T-helper 2 cell treated with Interferon-gamma antibody and Interleukin-4, amounts not matched to agents 100 ng/mL and 5 ng/mL, for 36 hours (primary cell): ENCODE results near the gene PTK6. TPM values are rescaled to one million over a fixed set of nuclear protein-coding genes. Genes with fewer than 3 reads are reported as not detected.
"Not testable (repeated sequence)": the region's sequence is repeated elsewhere in the genome, so short reads cannot be mapped to it uniquely, and the experiment has no call there.

Source experiments
- intact Hi-C: fragments of 100-400 bp; cut with micrococcal nuclease; formaldehyde crosslinking; loops from one replicate; pipeline ENCODE4 v1.15.1; 2023
- total RNA-seq: library from RNA; stranded (reverse); gene quantifications from 2 replicates; pipeline ENCODE4 v1.2.3, GENCODE V29; 2022

PTK6 gene
- total RNA-seq, 1 donor from 2014 or later: 1.2 TPM

DNA sequence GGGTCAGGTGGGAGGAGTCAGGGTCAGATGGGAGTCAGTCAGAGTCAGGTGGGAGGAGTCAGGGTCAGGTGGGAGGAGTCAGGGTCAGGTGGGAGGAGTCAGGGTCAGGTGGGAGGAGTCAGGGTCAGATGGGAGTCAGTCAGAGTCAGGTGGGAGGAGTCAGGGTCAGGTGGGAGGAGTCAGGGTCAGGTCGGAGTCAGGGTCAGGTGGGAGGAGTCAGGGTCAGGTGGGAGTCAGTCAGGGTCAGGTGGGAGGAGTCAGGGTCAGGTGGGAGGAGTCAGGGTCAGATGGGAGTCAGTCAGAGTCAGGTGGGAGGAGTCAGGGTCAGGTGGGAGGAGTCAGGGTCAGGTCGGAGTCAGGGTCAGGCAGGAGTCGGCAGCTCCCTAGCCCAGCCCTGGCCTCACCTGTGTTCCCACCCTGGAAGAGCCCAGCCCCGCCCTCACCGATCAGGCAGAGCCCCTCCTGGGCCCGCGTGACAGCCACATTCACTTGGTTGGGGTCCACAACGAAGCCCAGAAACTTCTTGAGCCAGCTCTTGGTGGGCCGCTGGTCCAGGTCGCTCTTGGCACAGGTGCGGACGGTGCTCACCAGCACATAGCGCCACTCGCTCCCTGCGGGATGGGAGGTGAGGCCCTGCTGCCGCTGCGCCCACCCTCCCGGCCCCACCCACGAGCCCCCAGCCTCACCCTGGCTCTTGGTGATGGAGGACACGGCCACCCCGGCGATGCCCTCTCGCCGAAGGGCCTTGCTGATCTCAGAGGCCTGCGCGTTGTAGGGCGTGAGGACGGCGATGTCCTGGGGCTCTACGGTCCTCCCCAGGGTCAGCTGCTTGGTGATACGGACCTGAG is 22.5 kb upstream of the PTK6 start:
- intact Hi-C loops: not testable (repeated sequence)

DNA sequence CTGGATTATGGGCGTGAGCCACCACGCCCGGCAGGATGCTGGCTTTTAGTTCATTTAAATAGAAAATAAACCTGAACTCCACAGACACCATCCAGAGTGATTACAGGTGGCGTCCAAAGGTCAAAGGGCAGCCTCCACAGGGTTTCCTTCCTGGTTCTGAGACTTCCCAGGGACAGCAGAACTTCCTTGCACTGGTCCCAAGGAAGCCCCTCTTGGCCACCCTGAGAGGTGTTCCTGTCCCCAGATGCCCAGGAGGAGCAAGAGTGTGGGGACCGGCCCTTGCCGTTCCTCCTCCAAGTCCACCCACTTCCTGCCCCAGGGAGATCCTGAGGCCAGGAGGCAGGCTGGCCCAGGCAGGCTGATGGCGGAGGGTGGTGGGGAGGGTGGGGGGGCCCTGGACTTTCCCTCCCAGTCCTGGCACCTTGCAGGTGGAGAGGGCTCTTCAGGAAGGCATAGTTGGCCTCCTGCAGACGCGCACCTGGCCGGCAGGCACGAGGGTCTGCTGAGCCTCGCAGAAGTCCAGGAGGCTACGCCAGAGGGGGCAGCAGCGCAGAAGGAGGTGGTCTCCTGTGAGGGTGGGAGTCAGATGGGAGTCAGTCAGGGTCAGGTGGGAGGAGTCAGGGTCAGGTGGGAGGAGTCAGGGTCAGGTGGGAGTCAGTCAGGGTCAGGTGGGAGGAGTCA is 21.8 kb upstream of the PTK6 start:
- intact Hi-C loops: no loop called here

DNA sequence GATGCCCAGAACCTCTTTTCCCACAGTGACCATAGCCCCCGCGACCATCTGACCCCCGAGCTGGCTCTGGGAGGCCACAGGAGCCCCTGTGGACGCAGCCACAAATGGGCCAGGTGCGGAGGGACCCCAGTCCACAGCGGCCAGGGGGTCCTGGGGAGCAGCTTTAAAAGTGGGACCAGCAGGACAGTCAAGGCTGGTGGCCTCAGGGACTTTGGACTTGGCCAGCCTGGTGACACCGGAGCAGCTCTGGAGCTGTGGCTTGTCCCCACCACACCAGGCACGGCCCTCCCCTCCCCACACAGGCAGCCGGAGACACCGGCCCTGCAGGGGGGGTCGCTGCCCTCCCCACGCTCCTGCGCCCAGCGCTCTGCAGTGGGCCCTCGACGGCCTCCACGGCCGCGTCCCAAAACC is 20.3 kb upstream of the PTK6 start:
- intact Hi-C loops: no loop called here

DNA sequence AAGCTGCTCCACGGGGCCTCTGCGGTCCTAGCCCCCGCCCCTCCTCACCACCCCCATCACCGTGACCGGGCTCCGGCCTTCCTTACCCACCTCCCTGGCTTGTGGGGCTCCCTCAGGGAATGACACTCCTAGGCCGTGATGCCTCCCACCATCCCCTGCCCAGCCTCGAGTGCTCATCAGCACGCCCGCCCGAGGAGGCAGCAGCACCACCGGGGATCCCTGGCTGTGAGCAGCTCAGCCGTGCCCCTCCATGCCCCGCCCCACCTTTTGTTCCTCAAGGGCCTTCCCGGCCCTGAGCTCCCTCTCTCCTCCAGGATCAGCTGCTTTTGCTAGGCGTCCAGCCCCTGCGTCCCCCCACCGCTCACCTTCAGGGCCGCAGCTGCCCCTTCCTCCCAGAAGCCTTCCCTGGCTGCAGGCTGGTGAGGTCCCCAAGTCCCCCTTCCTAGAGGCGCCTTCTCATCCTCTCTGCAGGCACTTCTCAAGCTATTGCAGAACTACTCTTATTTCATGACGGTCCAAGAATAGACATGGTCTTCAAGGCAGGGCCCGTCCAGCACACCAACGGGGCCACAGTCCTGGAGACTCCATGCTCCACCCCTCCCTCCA is 19.8 kb upstream of the PTK6 start:
- intact Hi-C loops: no loop called here

DNA sequence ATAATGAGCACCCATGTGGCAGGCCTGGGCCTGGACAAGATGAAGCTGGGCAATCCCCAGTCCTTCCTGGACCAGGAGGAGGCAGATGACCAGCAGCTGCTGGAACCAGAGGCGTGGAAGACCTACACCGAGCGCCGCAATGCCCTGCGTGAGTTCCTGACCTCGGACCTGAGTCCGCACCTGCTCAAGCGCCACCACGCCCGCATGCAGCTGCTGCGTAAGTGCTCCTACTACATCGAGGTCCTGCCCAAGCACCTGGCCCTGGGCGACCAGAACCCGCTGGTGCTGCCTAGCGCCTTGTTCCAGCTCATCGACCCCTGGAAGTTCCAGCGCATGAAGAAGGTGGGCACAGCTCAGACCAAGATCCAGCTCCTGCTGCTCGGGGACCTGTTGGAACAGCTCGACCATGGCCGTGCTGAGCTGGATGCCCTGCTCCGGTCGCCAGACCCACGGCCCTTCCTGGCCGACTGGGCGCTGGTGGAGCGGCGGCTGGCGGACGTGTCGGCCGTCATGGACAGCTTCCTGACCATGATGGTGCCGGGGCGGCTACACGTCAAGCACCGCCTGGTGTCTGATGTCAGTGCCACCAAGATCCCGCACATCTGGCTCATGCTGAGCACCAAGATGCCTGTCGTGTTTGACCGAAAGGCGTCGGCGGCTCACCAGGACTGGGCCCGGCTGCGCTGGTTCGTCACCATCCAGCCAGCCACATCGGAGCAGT is 18.6 kb upstream of the PTK6 start:
- intact Hi-C loops: no loop called here

- intact Hi-C loops: no loop called here
Observed at GRCh38 chr20:63554361-63555278, 17.4 kb upstream of the PTK6 start.

DNA sequence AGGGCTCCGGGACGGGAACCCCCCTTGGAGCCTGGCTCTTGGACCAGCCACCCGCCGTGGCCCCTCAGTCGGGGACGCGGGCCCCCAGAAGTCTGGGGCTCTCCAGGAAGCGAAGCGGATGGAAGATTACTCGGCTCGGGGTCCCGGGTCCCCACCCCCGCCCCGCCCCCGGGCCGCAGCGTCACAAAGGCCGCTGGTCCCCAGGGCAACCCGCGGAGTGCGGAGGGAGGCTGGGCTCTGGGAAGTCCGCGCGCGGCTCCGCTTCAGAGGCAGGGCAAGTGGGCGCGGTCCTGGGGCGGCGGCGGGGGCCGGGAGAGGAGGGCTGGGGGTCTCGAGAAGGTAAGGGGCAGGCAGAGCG is 16.7 kb upstream of the PTK6 start, which contains the start of gene FNDC11:
TSS of gene FNDC11 (plus strand) at position 227 of the 358 bp plus-strand sequence. CDS start 1,505 bp downstream, outside the sequence.
- intact Hi-C loops: loop anchor here (1.0 kb wide), 3 partner anchors 17 to 85 kb away; partner anchors contain the start of gene PTK6

DNA sequence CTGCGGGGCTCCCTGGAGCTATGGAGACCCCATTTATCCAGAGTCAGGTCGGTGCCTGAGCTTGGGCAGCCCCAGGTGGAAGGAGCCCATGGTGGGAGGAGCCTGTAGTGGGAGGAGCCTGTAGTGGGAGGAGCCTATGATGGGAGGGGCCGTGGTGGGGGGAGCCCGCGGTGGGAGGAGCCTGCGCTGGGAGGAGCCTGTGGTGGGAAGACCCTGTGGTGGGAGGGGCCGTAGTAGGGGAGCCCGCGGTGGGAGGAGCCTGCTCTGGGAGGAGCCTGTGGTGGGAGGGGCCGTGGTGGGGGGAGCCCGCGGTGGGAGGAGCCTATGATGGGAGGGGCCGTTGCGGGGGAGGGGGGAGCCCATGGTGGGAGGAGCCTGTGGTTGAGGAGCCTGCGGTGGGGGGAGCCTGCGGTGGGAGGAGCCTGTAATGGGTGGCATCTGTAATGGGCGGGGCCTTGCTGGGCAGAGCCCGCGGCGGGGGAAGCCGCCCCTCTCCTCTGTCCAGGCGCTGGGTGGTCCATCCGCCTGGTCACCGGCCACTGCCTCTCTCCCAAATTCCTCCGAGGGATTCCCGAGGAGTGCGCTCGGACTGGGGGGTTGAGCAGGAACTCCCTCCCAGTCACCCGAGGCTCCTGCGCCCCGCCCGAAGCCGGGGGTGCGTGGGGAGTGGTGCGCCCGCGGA is 16.2 kb upstream of the PTK6 start:
- intact Hi-C loops: loop anchor here (1.0 kb wide), 3 partner anchors 16 to 86 kb away; partner anchors contain the start of gene PTK6

GRCh38 chr20:63552481-63553249 is 15.5 kb upstream of the PTK6 start:
- intact Hi-C loops: loop anchor here (1.0 kb wide), 3 partner anchors 15 to 87 kb away; partner anchors contain the start of gene PTK6

- intact Hi-C loops: no loop called here
Observed at GRCh38 chr20:63551068-63551467, 13.9 kb upstream of the PTK6 start.

DNA sequence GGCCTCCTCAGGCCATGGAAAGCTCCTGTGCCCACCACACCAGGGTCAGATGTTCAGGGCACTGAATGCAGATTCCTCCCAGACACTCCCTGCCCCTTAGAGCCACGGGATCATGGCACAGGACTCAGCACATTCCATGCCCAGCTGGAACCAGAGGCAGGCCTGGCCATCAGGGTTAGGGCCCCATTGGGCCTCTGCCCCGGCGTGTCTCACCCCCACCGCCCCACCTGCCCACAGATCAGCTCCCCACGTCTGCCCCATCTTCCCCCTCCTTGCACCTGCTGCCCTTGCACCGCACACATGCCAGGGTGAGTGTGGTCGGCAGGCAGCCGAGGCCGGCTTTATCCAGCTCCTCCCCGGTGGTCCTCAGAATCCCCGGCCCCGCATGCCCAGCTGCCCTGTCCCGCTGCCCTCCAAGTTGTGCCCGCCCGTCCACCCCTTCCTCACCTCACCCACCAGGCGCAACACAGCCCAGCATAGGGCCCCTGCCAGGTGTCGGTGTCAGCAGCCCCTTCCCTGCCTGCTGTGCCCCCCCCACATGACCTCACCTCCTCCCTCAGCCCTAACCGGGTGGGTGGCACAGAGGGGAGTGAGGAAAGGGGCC is 12.6 kb upstream of the PTK6 start:
- intact Hi-C loops: no loop called here

GRCh38 chr20:63549019-63549418 is 11.8 kb upstream of the PTK6 start:
- intact Hi-C loops: no loop called here

DNA sequence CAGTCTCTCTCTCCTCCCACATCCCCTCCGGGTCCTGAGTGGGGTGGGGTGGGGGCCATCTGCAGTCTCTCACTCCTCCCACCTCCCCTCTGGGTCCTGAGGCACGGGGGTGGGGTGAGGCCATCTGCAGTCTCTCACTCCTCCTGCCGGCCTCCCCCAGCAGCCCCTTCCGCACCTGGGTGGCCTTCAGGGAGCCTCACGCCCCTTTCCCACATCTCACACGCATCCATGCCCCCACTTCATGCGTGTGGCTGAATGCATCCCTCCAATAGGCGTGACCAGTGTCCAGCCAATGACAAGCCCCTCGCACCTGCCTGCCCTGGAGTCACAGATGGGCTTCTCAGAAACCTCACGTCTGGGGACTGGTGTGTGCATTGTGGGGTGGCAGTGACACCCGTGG is 11.4 kb upstream of the PTK6 start:
- intact Hi-C loops: no loop called here

DNA sequence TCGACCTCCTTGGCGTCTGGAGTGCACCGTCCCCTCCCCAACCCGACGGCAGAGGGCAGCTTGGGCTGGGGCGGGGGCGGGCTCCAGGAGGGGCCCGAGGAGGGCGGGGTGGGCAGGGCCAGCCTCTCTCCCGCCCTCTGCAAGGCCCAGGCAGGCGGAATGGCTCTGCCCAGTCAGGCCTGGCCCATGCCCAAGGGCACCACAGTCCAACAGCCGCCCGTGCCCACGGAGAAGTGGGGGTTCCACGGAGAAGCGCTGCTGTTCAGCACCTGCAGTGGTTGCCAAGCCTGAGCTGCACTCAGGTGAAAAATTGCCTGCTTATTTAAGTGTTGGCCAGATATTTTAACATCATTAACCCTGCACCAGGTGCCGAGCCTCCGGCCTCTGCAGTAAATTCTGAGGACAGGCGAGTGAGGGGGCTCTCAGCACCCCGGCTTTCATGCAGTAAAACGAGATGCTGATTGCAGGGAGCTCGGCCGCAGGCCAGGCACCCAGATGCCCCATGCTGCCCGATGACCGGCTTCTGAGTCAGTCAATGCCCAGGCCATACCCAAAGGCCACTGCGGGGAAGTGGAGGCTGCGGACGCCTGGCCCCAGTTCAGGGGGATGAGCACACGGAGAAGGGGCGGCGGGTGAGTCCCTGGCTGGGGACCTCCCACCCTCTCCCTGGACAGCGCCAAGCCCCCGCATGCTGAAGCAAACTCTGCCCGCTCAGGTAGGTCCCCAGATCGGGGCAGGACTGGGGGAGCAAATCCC is 10.7 kb upstream of the PTK6 start, which contains the start of gene SRMS:
TSS of gene SRMS (minus strand) at position 25 of the 756 bp plus-strand sequence. CDS start 286 bp downstream, outside the sequence.
- intact Hi-C loops: no loop called here

- intact Hi-C loops: no loop called here
Observed at GRCh38 chr20:63546956-63547724, 10.0 kb upstream of the PTK6 start.

GRCh38 chr20:63546256-63546955 is 9.2 kb upstream of the PTK6 start:
- intact Hi-C loops: no loop called here
